ENCODE measurements around the gene CTRB1.
A peak's percentile ranks its signal among the peaks of the same experiment; 100 is the strongest.

Gene CTRB1

GRCh38 chr16:75247249-75247648, 28.5 kb downstream of the CTRB1 start:
- no peak overlapping the region for H3K4me3 ChIP-seq (ENCODE audit: control insufficient read depth, low read depth, low read length)
- DNase-seq (ENCODE audit: low read depth), result no peak
- no peak for TF ChIP-seq CTCF (conservative IDR thresholded peaks at IDR 0.05; ENCODE audit: control insufficient read depth, insufficient read depth, low read depth, low read length)

DNA sequence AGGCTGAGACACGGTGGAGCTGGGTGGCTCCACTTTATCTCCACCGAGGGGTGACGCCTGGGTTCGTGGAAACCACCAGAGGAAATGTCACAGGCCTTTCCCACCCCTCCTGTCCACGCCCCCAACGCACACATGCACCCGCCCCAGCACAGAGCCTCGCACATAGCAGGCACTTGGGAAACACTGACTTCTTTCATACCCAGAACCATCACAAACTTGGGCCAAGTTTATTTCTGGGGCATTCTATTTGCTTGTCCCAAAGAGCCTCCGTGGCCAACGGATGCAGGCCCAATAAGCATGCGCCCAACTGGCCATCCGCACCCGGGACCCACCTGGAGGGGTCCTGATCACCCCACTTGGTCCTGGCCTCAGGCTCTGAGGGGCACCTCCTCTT, 29.4 kb downstream of the CTRB1 start:
- no peak for TF ChIP-seq CTCF (conservative IDR thresholded peaks at IDR 0.05; ENCODE audit: control insufficient read depth, insufficient read depth, low read depth, low read length)
- DNase-seq (ENCODE audit: low read depth), result no peak
- H3K4me3 ChIP-seq (ENCODE audit: control insufficient read depth, low read depth, low read length), result no peak overlapping the region

DNA sequence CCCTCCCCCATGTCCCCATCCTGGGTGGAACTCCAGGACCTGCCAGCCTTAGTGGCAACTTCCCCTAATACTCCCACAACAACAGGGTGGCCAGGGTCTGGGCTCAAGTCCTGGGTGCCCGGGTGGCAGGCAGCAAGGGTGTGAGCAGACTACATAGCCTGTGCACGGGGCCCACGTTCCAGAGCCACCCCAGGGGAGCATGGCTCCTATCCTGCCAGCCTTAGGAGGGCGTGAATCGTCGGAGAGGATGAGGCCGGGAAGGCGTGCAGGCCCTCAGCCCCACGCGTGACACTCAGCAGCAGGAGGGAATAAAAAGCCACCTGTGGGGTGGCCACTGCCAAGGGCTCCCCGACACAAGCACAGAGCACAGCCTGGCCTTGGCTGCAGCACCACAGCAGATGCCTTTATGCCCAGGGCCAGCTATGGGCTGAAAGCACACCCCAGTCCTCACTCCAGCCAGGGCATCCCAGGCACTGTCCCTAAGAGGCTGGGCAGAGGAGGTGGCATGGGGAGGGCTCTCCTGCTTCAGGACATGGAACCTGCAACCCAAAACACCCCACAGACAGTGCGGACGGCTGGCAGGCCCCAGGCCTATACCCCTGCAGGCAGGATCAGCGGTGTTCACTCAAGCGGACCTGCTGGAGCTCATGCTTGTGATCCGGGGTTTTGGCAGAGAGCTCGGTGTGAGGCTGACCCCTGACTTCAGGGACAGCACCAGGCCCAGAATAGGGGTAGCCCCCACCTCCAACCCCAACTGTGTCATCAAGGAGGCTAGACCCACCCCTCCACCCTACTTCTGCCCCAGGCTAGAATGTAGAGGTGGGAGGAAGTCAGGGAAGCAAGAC, 30.0 kb downstream of the CTRB1 start:
- H3K4me3 ChIP-seq (ENCODE audit: control insufficient read depth, low read depth, low read length), result no peak overlapping the region
- no peak for DNase-seq (ENCODE audit: low read depth)
- TF ChIP-seq CTCF (conservative IDR thresholded peaks at IDR 0.05; ENCODE audit: control insufficient read depth, insufficient read depth, low read depth, low read length), result no peak

GRCh38 chr16:75249441-75249840, 30.7 kb downstream of the CTRB1 start:
- no peak overlapping the region for H3K4me3 ChIP-seq (ENCODE audit: control insufficient read depth, low read depth, low read length)
- DNase-seq (ENCODE audit: low read depth), result no peak

DNA sequence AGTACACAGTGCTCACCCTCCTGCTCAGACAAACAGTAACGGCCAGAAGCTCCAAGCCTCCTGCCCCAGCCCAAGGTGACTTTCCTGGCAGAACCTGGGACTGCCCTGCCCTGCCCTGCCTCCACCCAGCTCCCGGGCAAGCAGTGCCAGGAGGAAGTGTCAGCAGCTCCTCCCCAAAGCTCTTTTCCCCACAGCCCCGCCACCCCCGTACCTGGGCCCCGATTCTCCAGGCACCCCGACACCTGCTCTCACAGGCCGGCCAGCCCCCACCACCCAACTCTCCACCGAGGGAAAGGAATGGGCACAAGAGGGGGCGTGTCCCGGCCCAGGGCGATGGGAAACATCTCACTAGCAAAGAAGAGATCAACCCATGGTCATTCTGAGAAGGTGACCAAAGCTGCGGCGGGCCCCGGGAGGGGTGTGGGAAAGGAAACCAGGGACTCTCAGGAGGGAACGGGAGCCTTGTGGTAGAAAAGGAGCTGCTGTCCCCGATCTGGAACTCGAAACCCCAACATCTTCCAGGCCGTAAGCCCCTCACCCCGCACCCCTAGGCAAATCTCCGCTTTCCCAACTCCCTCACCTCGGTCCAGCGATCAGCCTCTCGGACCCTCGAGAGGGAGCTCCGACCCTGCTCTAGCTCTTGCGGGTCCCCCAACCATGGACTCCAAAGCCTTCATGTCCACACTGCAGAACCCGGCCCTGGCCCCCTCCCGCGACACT, 31.5 kb downstream of the CTRB1 start:
- peak overlapping the region; percentile 70 for H3K4me3 ChIP-seq (ENCODE audit: control insufficient read depth, low read depth, low read length)
- no peak for TF ChIP-seq CTCF (conservative IDR thresholded peaks at IDR 0.05; ENCODE audit: control insufficient read depth, insufficient read depth, low read depth, low read length)
- no peak for DNase-seq (ENCODE audit: low read depth)

More at GRCh38 chr16:75249441-75249840, 30.7 kb downstream of the CTRB1 start:
- no peak for TF ChIP-seq CTCF (conservative IDR thresholded peaks at IDR 0.05; ENCODE audit: control insufficient read depth, insufficient read depth, low read depth, low read length)

- H3K4me3 ChIP-seq (ENCODE audit: control insufficient read depth, low read depth, low read length), result peak overlapping the region; percentile 70
- no peak for TF ChIP-seq CTCF (conservative IDR thresholded peaks at IDR 0.05; ENCODE audit: control insufficient read depth, insufficient read depth, low read depth, low read length)
- DNase-seq (ENCODE audit: low read depth), result no peak
Measured at GRCh38 chr16:75250809-75251279, 32.1 kb downstream of the CTRB1 start.

All from fibroblast of mammary gland (primary cell).